ENCODE data around the gene SLC27A6. TPM values are rescaled to one million over a fixed set of nuclear protein-coding genes. Genes with fewer than 3 reads are reported as not detected.

SLC27A6 gene
- total RNA-seq, 1 experiment from 2014 or later = 7.9 TPM

DNA sequence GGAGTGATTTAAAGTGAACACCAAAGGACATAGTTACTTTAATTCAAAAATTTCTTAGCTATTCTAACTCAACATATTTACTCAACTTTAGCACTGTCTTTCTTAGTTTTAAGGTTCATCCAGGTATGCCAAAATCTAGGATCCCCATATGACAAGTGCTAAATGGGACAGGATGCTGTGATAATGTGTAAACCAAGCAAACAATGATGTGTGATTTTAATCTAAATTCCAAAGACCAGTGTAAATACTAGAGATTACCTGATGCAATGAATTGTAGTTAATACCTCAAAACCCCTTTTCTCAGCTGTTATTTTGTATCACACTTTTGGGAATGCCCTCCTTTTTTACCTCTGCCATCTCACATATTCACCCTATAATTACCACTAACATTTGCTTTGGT is 102.5 kb downstream of the SLC27A6 start:
- Histone ChIP-seq H3K79me2 (ENCODE audit: insufficient read depth, low read length) (no peaks in the 10 kb centered on the region), H3K9ac (ENCODE audit: low read length) (no peak overlapping the region), H3K4me3 (replicated peaks in 1 of 2; ENCODE audit: low read depth in 1 of 2, low read length in 2 of 2) (no peak overlapping the region), H3K36me3 (ENCODE audit: control insufficient read depth in 1 of 2, insufficient read depth in 2 of 2, low read length in 2 of 2) (no peaks in the 10 kb centered on the region), H3K27me3 (ENCODE audit: insufficient read depth, low read length) (no peaks in the 10 kb centered on the region), H3K9me3 (ENCODE audit: control insufficient read depth in 1 of 2, insufficient read depth in 1 of 2, low read depth in 1 of 2, low read length in 2 of 2) (no peaks in the 10 kb centered on the region), H2AFZ (ENCODE audit: low read depth, low read length, poor library complexity, severe bottlenecking) (no peak overlapping the region), H3K4me2 (ENCODE audit: low read length) (no peak overlapping the region), H3K9me2 (ENCODE audit: insufficient read depth) (no peaks in the 10 kb centered on the region), H3K27ac (ENCODE audit: low read depth, low read length) (no peak overlapping the region), H3K4me1 (ENCODE audit: control insufficient read depth in 1 of 2, insufficient read depth in 2 of 2, low read length in 2 of 2) (no peaks in the 10 kb centered on the region), H4K20me1 (ENCODE audit: insufficient read depth) (no peaks in the 10 kb centered on the region)
- ATAC-seq (no peak), DNase-seq (ENCODE audit: low read depth, low spot score) (no peak)
- BruUV-seq (replicated peaks) = no TSS peak
- CTCF ChIA-PET = no interaction called here
- TF ChIP-seq TCF7L2 (IDR thresholded peaks at IDR 0.05; ENCODE audit: borderline replicate concordance, extremely low read depth, insufficient read depth, insufficient read length) (no peak), EGR1 (IDR thresholded peaks at IDR 0.05; ENCODE audit: low read depth) (no peak), CBX3 (IDR thresholded peaks at IDR 0.05; ENCODE audit: low read depth) (no peak), SP1 (IDR thresholded peaks at IDR 0.05; ENCODE audit: low read depth) (no peak), POLR2AphosphoS5 (IDR thresholded peaks at IDR 0.05; ENCODE audit: low read depth, low read length) (no peak), POLR2A (IDR thresholded peaks at IDR 0.05; ENCODE audit: borderline replicate concordance, extremely low read depth, insufficient read depth, insufficient read length) (no peak)
- TF ChIP-seq, protein P1, sequence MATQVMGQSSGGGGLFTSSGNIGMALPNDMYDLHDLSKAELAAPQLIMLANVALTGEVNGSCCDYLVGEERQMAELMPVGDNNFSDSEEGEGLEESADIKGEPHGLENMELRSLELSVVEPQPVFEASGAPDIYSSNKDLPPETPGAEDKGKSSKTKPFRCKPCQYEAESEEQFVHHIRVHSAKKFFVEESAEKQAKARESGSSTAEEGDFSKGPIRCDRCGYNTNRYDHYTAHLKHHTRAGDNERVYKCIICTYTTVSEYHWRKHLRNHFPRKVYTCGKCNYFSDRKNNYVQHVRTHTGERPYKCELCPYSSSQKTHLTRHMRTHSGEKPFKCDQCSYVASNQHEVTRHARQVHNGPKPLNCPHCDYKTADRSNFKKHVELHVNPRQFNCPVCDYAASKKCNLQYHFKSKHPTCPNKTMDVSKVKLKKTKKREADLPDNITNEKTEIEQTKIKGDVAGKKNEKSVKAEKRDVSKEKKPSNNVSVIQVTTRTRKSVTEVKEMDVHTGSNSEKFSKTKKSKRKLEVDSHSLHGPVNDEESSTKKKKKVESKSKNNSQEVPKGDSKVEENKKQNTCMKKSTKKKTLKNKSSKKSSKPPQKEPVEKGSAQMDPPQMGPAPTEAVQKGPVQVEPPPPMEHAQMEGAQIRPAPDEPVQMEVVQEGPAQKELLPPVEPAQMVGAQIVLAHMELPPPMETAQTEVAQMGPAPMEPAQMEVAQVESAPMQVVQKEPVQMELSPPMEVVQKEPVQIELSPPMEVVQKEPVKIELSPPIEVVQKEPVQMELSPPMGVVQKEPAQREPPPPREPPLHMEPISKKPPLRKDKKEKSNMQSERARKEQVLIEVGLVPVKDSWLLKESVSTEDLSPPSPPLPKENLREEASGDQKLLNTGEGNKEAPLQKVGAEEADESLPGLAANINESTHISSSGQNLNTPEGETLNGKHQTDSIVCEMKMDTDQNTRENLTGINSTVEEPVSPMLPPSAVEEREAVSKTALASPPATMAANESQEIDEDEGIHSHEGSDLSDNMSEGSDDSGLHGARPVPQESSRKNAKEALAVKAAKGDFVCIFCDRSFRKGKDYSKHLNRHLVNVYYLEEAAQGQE (IDR thresholded peaks at IDR 0.05; ENCODE audit: low read depth) = no peak
- intact Hi-C loops (cut with micrococcal nuclease) = no loop called here
- POLR2A ChIA-PET = no interaction called here
- RAD21 ChIA-PET (ENCODE audit: low non-redundant PET in 1 of 2, low total read pairs in 2 of 2, uncharacterized antibody in 2 of 2, unreplicated experiment in 2 of 2) = no interaction called here

DNA sequence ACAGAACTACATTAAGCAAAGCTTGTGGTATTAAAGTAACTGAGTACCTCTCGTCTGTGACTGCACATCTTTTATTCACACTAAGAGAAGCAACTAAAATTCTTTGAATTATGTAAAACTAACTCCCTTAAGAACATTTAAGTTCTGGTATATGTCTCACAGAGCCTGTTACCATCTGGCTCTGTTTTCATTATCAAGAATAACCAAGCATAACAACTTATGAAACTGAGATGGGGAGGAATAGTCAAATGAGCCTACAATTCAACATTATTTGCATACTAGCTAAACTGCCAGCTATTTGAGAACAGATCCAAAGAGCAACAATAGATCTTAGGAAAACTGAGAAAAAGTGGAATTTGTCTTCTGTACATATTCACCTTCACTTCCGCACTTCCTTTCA is 104.0 kb downstream of the SLC27A6 start:
- POLR2A ChIA-PET = no interaction called here
- Histone ChIP-seq H3K36me3 (ENCODE audit: control insufficient read depth in 1 of 2, insufficient read depth in 2 of 2, low read length in 2 of 2) (no peaks in the 10 kb centered on the region), H3K27ac (ENCODE audit: low read depth, low read length) (no peak overlapping the region)
- no peak for TF ChIP-seq TCF7L2 (IDR thresholded peaks at IDR 0.05; ENCODE audit: borderline replicate concordance, extremely low read depth, insufficient read depth, insufficient read length)
- TF ChIP-seq FOSL1 (IDR thresholded peaks at IDR 0.05; ENCODE audit: low read depth) = no peak
- TF ChIP-seq JUND (IDR thresholded peaks at IDR 0.05) = no peak
- TF ChIP-seq, protein P2, sequence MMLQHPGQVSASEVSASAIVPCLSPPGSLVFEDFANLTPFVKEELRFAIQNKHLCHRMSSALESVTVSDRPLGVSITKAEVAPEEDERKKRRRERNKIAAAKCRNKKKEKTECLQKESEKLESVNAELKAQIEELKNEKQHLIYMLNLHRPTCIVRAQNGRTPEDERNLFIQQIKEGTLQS (IDR thresholded peaks at IDR 0.05) = no peak
- TF ChIP-seq EZH2 (IDR thresholded peaks at IDR 0.05) = no peak
- TF ChIP-seq ELF1 (IDR thresholded peaks at IDR 0.05; ENCODE audit: borderline replicate concordance, low read depth) = no peak
- no peak for TF ChIP-seq CBX3 (IDR thresholded peaks at IDR 0.05; ENCODE audit: low read depth)
- TF ChIP-seq, protein P3, sequence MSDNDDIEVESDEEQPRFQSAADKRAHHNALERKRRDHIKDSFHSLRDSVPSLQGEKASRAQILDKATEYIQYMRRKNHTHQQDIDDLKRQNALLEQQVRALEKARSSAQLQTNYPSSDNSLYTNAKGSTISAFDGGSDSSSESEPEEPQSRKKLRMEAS (IDR thresholded peaks at IDR 0.05) = no peak
- no peak for TF ChIP-seq SIN3A (IDR thresholded peaks at IDR 0.05; ENCODE audit: low read depth)
- TF ChIP-seq ZNF274 (IDR thresholded peaks at IDR 0.05; ENCODE audit: low read depth, low read length) = no peak
- TF ChIP-seq EGR1 (IDR thresholded peaks at IDR 0.05; ENCODE audit: low read depth) = no peak
- no peak for TF ChIP-seq POLR2AphosphoS5 (IDR thresholded peaks at IDR 0.05; ENCODE audit: low read depth, low read length)
- TF ChIP-seq YY1 (IDR thresholded peaks at IDR 0.05; ENCODE audit: extremely low read depth, insufficient replicate concordance, low read depth, low read length) = no peak

More for the DNA sequence above, 104.0 kb downstream of the SLC27A6 start:
- no peaks in the 10 kb centered on the region for H3K79me2 ChIP-seq (ENCODE audit: insufficient read depth, low read length)
- no TSS peak for BruUV-seq (replicated peaks)
- no peak overlapping the region for H2AFZ ChIP-seq (ENCODE audit: low read depth, low read length, poor library complexity, severe bottlenecking)
- RAD21 ChIA-PET (ENCODE audit: low non-redundant PET in 1 of 2, low total read pairs in 2 of 2, uncharacterized antibody in 2 of 2, unreplicated experiment in 2 of 2) = no interaction called here
- H3K4me3 ChIP-seq (replicated peaks in 1 of 2; ENCODE audit: low read depth in 1 of 2, low read length in 2 of 2) = no peak overlapping the region
- DNase-seq (ENCODE audit: low read depth, low spot score) (no peak), ATAC-seq (no peak)
- CTCF ChIA-PET = no interaction called here
- H3K9ac ChIP-seq (ENCODE audit: low read length) = no peak overlapping the region
- H3K27me3 ChIP-seq (ENCODE audit: insufficient read depth, low read length) = no peaks in the 10 kb centered on the region
- no peaks in the 10 kb centered on the region for H4K20me1 ChIP-seq (ENCODE audit: insufficient read depth)
- H3K4me2 ChIP-seq (ENCODE audit: low read length) = no peak overlapping the region
- intact Hi-C loops (cut with micrococcal nuclease) = no loop called here
- H3K9me2 ChIP-seq (ENCODE audit: insufficient read depth) = no peaks in the 10 kb centered on the region
- no peaks in the 10 kb centered on the region for H3K9me3 ChIP-seq (ENCODE audit: control insufficient read depth in 1 of 2, insufficient read depth in 1 of 2, low read depth in 1 of 2, low read length in 2 of 2)
- no peaks in the 10 kb centered on the region for H3K4me1 ChIP-seq (ENCODE audit: control insufficient read depth in 1 of 2, insufficient read depth in 2 of 2, low read length in 2 of 2)
